Right atrium auricular region (tissue), 2 donors: ENCODE results near the gene FBXL20. TPM values are rescaled to one million over a fixed set of nuclear protein-coding genes. Genes with fewer than 3 reads are reported as not detected.
"Not testable (repeated sequence)": the region's sequence is repeated elsewhere in the genome, so short reads cannot be mapped to it uniquely, and the experiment has no call there.

ENCODE experiments used
- DNase-seq: peaks from one replicate; pipeline ENCODE4 v3.0.0-alpha.2; 2019; ENCODE audit warnings: low spot score
- H3K27ac ChIP-seq, 2 donors: fragments of 200-600 bp; sonication (generic); 1 replicate in 1 of 2; 2 replicates in 1 of 2; pipeline ENCODE4 v1.5.1; 2016 to 2019
- H3K27me3 ChIP-seq, 2 donors: fragments of 200-600 bp; sonication (generic); one replicate each; pipeline versions ENCODE4 v1.5.1 to v1.6.0; 2017 to 2019
- H3K36me3 ChIP-seq: fragments of 200-600 bp; sonication (generic); one replicate; pipeline ENCODE4 v1.5.1; 2016
- H3K4me1 ChIP-seq, 2 donors: fragments of 200-600 bp; sonication (generic); one replicate each; pipeline versions ENCODE4 v1.5.1 to v1.6.0; 2017 to 2019
- H3K4me3 ChIP-seq, 2 donors: fragments of 200-600 bp; sonication (generic); 1 replicate in 1 of 2; 2 replicates in 1 of 2; pipeline ENCODE4 v1.5.1; 2017 to 2019; ENCODE audit warnings: mild to moderate bottlenecking in 1 of 2, moderate library complexity in 1 of 2
- H3K9me3 ChIP-seq, 2 donors: fragments of 200-600 bp; sonication (generic); one replicate each; pipeline ENCODE4 v1.5.1; 2019
- total RNA-seq, 2 donors: library from RNA; depleted of rRNA; stranded (reverse); fragments of >200 nt; gene quantifications; one replicate each; pipeline ENCODE4 v1.1.0, GENCODE V29; 2016
- TF ChIP-seq, protein P1 (sequence below), 2 donors: fragments of 200-600 bp; sonication (generic); IDR thresholded peaks; one replicate each; pipeline ENCODE4 v1.5.1; 2019; ENCODE audit warnings: antibody characterized with exemption in 2 of 2

Gene FBXL20
- total RNA-seq, 2 donors from 2014 or later, result 7.6 to 7.7 TPM

DNA sequence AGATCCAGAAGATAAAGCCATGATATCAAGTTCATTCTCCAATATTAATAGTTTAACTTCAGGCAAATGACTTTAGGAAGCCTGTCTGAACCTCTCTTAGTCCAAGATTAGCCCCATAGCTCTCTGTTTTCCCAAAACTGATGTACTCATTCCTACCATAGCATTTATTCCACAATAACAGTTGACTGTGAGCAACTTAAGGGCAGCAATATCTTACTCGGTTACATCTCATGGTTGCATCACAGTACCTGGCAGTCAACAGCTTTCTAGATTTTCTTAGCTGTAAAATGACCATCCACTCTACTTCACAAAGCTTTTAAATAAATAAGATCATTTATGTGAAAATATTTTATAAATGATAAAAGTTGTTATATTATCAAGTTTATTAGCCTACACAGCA lies 117.5 kb downstream of the FBXL20 start:
- TF ChIP-seq, protein P1, sequence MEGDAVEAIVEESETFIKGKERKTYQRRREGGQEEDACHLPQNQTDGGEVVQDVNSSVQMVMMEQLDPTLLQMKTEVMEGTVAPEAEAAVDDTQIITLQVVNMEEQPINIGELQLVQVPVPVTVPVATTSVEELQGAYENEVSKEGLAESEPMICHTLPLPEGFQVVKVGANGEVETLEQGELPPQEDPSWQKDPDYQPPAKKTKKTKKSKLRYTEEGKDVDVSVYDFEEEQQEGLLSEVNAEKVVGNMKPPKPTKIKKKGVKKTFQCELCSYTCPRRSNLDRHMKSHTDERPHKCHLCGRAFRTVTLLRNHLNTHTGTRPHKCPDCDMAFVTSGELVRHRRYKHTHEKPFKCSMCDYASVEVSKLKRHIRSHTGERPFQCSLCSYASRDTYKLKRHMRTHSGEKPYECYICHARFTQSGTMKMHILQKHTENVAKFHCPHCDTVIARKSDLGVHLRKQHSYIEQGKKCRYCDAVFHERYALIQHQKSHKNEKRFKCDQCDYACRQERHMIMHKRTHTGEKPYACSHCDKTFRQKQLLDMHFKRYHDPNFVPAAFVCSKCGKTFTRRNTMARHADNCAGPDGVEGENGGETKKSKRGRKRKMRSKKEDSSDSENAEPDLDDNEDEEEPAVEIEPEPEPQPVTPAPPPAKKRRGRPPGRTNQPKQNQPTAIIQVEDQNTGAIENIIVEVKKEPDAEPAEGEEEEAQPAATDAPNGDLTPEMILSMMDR (IDR thresholded peaks at IDR 0.05), result no peak
- Histone ChIP-seq H3K27me3 (no peaks in the 10 kb centered on the region), H3K4me1 (peaks cover 0 to 10% of the 10 kb centered on the region in 2 donors), H3K36me3 (peaks cover 13% of the 10 kb centered on the region), H3K27ac (no peak overlapping the region), H3K4me3 (no peak overlapping the region), H3K9me3 (no peaks in the 10 kb centered on the region)
- no peak for DNase-seq

DNA sequence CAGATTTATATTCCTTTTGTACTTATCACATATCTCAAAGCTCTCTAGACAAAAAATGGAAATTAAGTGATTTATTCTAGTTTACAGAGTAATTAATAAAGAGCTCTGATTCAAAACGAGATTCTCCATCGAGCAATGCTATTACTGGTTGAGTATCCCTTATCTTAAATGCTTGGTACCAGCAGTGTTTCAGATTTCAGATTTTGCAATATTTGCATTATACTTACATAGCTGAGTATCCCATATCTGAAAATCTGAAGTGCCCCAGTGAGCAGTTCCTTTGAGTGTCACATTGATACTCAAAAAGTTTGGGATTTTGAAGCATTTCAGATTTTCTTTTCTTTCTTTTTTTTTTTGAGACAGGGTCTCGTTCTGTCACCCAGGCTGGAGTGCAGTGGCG lies 118.3 kb downstream of the FBXL20 start:
- Histone ChIP-seq H3K27ac (no peak overlapping the region), H3K9me3 (no peaks in the 10 kb centered on the region), H3K4me3 (no peak overlapping the region), H3K27me3 (no peaks in the 10 kb centered on the region), H3K36me3 (peaks cover 15% of the 10 kb centered on the region), H3K4me1 (peaks cover 0 to 10% of the 10 kb centered on the region in 2 donors)
- DNase-seq, result no peak
- TF ChIP-seq, protein P1 (IDR thresholded peaks at IDR 0.05), result no peak

DNA sequence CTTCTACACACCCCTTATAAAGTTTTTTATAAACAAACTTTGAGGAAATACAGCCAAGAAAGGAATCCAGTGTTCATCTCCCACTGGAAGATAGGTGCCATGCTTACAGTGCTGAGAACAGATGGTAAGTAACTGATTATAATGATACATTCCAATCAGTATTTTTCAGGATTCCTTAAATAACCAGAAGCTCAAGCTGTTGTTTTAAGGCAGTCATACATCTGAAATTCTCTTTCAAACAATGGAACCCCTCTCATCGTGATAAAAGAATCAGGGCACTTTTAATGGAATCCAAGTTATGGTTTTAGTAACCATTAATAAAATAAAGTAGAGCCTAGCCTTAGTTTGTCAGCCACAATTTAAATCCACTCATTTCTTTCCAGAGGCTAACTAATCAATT lies 119.6 kb downstream of the FBXL20 start:
- H3K36me3 ChIP-seq, result peaks cover 22% of the 10 kb centered on the region
- TF ChIP-seq, protein P1 (IDR thresholded peaks at IDR 0.05), result no peak
- DNase-seq, result no peak
- H3K27me3 ChIP-seq, result no peaks in the 10 kb centered on the region
- H3K4me3 ChIP-seq, result no peak overlapping the region
- no peaks in the 10 kb centered on the region for H3K9me3 ChIP-seq
- peaks cover 0 to 10% of the 10 kb centered on the region in 2 donors for H3K4me1 ChIP-seq
- H3K27ac ChIP-seq, result peak overlapping the region in 1 of 2 donors; percentile 69

DNA sequence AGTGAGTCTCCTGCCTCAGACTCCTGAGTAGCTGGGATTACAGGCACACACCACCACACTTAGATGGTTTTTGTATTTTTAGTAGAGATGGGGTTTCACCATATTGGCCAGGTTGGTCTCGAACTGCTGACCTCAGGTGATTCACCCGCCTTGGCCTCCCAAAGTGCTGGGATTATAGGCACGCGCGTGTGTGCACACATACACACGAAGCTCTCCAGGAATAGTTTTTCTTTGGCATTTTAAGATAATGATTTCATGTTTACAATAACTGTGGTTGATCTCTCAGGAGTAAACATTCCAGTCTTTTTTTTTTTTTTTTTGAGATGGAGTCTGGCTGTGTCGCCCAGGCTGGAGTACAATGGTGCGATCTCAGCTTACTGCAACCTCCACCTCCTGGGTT lies 123.2 kb downstream of the FBXL20 start:
- H3K9me3 ChIP-seq, H3K27ac ChIP-seq, DNase-seq, H3K4me3 ChIP-seq, H3K27me3 ChIP-seq: not testable (repeated sequence)
- peaks cover 0 to 10% of the 10 kb centered on the region in 2 donors for H3K4me1 ChIP-seq
- H3K36me3 ChIP-seq, result peaks cover 35% of the 10 kb centered on the region

DNA sequence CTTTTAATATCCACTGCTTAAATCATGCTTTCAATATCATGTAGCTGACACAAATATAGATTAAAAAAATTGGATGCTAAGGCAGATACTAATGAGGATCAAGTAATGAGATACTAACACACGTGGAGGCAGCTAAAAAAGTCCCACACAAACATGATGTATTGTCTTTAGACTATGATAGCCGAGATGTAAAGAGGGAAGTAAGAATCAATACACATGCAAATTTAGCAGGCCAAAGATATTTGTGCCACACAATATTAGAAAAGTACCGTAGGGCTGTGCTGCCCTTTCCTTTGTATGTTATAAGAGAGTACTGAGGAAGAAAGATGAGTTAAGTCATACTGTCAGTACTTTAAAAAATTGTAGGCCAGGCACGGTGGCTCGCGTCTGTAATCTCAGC lies 124.3 kb downstream of the FBXL20 start:
- DNase-seq, result no peak
- no peaks in the 10 kb centered on the region for H3K9me3 ChIP-seq
- H3K36me3 ChIP-seq, result peaks cover 35% of the 10 kb centered on the region
- H3K27me3 ChIP-seq, result no peaks in the 10 kb centered on the region
- TF ChIP-seq, protein P1 (IDR thresholded peaks at IDR 0.05), result no peak
- peaks cover 0 to 10% of the 10 kb centered on the region in 2 donors for H3K4me1 ChIP-seq
- H3K4me3 ChIP-seq, result no peak overlapping the region
- no peak overlapping the region for H3K27ac ChIP-seq

DNA sequence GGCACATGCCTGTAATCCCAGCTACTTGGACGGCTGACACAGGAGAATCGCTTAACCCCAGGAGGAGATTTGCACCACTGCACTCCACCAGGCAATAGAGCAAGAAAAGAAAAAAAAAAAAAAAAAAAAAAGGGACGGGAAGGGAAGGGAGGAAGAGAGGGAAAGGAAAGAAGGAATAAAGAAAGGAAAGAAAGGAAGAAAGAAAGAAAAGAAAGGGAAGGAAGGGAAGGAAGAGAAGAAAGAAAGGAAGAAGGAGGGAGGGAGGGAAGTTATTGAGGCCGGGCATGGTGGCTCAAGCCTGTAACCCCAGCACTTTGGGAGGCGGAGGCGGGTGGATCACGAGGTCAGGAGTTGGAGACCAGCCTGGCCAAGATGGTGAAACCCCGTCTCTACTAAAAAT lies 125.3 kb downstream of the FBXL20 start:
- H3K4me1 ChIP-seq, result no peaks in the 10 kb centered on the region
- H3K9me3 ChIP-seq, result no peaks in the 10 kb centered on the region
- TF ChIP-seq, protein P1 (IDR thresholded peaks at IDR 0.05), result no peak
- no peaks in the 10 kb centered on the region for H3K27me3 ChIP-seq
- no peak for DNase-seq
- H3K36me3 ChIP-seq, result peaks cover 35% of the 10 kb centered on the region
- H3K4me3 ChIP-seq, result no peak overlapping the region
- H3K27ac ChIP-seq, result no peak overlapping the region
